ENCODE results near the gene HDGFL1. TPM values are rescaled to one million over a fixed set of nuclear protein-coding genes. Genes with fewer than 3 reads are reported as not detected.

Gene HDGFL1
- not detected for total RNA-seq

- DNase-seq: no peak
Observed at GRCh38 chr6:22569281-22570184, at the start of gene HDGFL1. Gene HDGFL1, plus strand, starts transcription at chr6:22569566. Its CDS starts 10 bp downstream, at chr6:22569576.

- no peak for DNase-seq
Observed at GRCh38 chr6:22521035-22521434, 48.3 kb upstream of the HDGFL1 start.

DNA sequence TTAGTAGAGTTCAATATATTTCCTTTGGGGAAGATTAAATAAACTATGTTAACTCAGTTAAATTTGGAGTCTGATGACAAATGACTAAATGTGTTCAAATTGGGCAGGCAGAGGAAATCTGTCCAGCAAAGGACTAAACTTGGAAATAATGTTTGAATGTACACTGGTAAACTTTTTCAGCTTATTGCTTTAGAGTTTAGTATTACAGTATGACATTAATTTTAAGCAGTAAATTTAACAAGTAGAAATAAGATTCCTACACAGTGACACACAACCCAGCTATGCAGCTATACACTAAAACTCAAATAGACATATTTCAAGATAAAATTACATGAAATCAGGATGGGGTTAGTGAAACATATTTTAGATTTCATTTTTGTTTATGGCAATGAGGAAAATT, 42.6 kb upstream of the HDGFL1 start:
- no peak for DNase-seq

DNA sequence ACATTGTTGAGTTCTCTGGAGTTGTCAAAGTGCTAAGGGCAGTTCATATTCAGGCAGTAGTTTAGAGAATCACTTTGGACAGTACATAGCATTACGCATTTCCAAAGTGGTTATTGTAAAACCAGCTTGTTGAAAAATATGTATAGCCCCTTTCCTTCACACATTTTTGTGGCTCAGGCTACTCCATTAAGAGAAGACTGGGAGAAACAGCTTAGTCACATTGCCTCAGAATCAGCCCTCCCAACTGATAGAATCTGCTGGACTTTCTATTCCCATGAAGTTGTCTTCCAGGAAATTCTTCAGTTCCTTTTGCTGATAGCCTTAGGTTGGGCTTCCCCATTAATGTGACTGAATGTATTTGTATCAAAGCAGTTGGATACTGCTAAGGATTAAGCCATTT, 39.5 kb upstream of the HDGFL1 start:
- no peak for DNase-seq

DNA sequence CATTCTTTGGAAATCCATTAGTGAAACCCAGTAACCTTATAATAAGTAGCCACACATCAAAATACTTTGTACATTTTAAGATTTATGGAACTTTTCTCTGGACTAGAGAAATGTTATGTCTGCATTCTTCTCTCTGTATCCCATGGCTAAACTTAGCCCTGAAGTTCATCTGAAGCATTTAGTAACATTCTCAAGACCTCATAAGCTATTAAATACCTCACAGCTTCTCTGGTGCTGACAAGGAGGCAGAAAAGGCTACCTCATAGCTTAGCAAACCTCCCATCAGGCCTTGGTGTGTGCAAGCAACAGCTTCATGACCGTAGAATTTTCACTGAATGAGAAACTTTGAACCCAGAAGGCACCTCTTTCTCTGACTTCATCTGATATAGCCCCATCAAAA, 38.9 kb upstream of the HDGFL1 start:
- no peak for DNase-seq

- DNase-seq: no peak
Observed at GRCh38 chr6:22536122-22536521, 33.2 kb upstream of the HDGFL1 start.

DNA sequence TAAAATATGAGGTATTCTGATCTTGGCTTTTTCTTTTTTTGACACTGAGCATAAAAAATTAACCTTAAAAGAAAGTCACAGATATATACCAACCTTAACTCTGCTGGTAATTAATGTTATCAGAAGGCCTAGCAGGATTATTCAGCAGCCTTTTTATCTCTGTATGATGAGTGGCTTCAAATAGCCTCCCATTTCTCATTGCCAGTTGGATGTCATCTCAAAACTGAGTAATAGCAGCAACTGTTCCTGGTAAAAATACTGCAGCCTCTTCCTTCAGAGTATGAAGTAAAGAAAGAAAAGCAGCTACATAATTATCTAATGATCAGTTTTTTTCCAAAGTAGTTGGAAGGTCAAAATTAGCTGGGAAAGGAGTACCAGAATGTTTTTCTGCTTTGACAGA, 24.9 kb upstream of the HDGFL1 start:
- no peak for DNase-seq

DNA sequence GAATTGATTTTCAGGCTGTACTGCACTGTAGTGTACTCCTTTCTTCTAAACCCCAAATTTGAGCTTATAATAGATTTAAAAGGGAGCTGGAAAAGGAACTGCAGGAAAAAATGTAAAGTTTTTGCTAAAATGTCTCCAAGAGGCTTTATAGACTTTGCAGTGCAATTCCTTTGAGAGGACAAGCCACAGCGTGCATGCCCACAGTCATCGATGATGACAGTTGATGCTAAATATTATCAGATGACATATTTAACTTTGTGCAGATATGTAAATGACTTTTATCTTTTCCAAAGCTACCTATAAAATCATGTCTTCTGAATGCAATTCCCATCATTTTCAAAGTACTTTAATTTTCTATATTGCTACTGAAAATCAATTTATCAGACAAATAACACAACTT, 24.3 kb upstream of the HDGFL1 start:
- DNase-seq: no peak

DNA sequence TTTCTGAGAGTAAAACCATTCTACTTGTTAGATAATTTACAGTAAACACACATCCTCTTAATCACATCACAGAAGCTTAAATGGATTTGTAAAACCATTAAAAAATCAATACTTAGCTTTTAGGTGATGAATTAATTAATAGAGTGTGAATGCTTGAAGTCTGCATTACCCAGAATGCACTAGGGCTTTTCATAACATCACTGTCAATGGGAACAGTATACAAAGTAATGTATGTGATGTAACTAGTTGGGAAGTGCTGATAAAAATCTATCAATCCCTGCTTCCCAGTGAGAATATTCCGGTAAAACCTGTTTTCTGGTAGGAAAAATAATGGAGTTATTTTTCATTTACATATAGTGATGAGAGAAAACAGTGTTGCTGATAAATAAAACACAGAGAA, 23.1 kb upstream of the HDGFL1 start:
- no peak for DNase-seq

GRCh38 chr6:22550971-22551670, 18.2 kb upstream of the HDGFL1 start:
- DNase-seq: no peak

- DNase-seq: no peak
Observed at GRCh38 chr6:22556266-22556665, 13.1 kb upstream of the HDGFL1 start.

DNA sequence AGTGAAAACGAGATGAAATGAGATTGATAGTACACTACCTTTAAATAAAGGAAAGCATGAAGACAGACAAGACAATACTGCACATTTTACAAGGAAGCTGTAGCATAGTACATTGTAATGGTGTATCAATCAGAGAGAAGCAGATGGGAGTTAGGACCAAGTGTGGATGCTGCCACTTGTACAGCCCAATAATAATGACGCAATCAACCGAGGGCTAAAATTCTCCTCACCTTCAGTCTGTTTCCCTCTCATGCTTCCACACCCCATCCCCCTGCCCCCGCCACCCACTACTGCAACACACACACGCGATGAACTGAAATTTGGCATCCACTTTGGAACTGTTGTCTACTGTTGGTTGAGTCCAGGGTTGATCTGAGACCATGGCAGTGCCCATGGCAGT, 12.4 kb upstream of the HDGFL1 start:
- DNase-seq: no peak

DNA sequence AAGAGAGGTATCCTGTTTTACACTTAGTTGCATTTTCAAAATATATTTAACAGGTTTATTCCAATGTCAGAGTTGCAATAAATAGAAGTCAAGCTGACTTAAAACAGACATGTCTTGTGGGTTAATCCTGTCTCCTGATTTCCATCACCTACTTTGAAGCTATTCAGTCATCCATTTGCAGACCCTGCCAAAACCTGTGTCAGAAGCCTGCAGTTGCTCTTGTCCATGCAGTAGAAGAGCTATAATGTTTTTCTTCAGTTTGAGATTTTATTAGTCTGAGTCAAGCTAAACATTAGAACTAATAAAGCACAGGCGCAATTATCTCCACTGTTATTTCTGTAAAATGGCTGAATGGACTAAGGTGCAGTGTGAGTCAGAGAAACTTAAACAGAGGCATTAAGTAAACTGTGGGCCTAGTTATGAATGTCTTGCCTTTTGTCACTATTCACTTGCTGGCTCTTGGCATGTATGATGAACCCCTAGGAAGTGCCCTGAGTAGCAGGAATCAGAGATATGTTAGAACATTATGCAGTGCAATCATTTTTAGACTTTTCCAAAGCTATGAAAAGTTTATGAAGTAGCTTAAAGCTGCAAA, 11.0 kb upstream of the HDGFL1 start:
- DNase-seq: no peak

GRCh38 chr6:22568854-22569253, 512 bp upstream of the HDGFL1 start:
- DNase-seq: no peak

DNA sequence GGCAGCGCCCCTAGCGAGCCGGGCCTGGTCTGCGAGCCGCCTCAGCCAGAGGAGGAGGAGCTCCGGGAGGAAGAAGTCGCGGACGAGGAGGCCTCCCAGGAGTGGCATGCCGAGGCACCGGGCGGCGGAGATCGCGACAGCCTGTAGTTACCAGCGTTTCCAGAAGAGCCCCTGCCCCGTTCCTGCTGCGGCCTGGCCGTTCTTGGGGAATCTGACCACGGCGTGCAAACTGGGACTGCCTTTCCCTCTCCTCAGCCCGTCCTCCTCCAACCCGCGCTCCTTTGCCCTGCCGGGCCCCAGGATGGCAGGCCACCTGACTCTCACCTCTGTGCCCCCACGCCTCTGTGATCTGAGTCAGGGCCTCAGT, 802 bp downstream of the HDGFL1 start:
- no peak for DNase-seq

GRCh38 chr6:22575190-22575589, 5.8 kb downstream of the HDGFL1 start:
- DNase-seq: no peak

DNA sequence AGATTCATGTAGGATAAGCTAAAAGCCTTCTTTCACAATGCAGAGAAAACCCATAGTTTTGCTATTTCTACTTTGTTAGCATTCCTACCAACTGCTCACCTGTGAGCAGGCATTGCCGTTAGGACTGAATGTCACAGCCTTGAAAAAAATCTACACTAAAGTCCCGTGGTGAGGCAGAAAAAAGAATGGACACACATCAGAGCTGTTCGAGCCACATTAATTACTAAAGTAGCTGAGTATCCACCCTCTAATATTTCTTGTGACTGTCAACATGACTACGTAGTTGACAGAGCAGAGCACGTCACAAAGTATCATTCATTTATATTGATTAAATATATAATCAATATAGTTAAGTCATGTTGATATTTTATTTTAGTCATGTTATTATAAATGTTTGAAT, 10.1 kb downstream of the HDGFL1 start:
- no peak for DNase-seq

GRCh38 chr6:22580337-22580736, 11.0 kb downstream of the HDGFL1 start:
- no peak for DNase-seq

GRCh38 chr6:22582417-22583205, 13.2 kb downstream of the HDGFL1 start:
- no peak for DNase-seq

- no peak for DNase-seq
Observed at GRCh38 chr6:22583230-22583629, 13.9 kb downstream of the HDGFL1 start.

GRCh38 chr6:22583927-22584326, 14.6 kb downstream of the HDGFL1 start:
- no peak for DNase-seq

DNA sequence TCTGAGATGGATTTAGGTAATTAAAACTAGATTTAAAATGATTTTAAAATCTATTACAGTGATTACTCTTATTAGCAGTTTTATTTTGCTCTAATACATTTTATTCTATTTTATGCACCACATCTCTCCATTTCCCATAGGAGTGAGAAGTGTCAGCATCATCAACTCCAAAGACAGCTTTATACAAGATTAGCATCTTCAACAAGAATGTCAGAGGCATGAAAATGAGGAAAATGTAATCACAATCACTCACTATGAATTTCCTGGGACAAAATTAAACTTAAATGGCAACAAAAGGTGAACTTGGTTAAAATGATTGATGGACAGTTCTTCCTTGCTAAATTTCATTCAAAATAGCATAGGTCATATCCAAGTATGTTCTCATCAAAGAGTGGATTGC, 19.8 kb downstream of the HDGFL1 start:
- DNase-seq: no peak

DNA sequence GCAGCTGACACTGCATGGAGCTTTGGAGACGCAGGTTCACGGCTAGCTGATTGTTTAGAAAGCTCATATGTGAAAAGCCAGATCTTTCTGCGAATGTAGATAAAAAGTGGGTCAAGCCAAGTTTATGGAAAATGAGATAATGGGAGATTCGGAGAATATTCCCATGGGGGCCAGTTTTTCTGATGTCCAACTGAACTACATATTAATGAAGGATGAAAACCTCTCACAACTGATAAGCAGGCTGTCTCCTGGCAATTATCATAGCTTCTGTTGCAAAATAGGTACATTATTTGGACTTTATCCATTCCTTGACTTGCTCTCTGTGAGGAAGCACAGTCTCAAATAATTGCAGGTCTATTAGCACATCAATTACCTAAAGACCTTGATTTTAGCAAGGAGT, 21.1 kb downstream of the HDGFL1 start:
- DNase-seq: no peak
